Trophoblast cell (in vitro differentiated cells and primary cell): ENCODE data around the gene LGSN.

Experiments
- DNase-seq, 2 donors: peaks; one replicate each; pipeline ENCODE4 v3.0.0-alpha.2; 2016
- H2AFZ ChIP-seq: 2 replicates; pipeline ENCODE4 v1.6.1; 2013; ENCODE audit warnings: low read length, moderate library complexity, mild to moderate bottlenecking; ENCODE audit not compliant: insufficient read depth, poor library complexity
- H2AK5ac ChIP-seq: 2 replicates; pipeline ENCODE4 v1.6.1; 2013; ENCODE audit warnings: mild to moderate bottlenecking, low read length
- H2BK120ac ChIP-seq: 2 replicates; pipeline ENCODE4 v1.6.1; 2013; ENCODE audit warnings: low read length, mild to moderate bottlenecking, moderate library complexity; ENCODE audit not compliant: insufficient read depth, poor library complexity
- H2BK12ac ChIP-seq: 2 replicates; pipeline ENCODE4 v1.6.1; 2013; ENCODE audit warnings: mild to moderate bottlenecking, low read length, moderate library complexity
- H2BK5ac ChIP-seq: 2 replicates; pipeline ENCODE4 v1.6.1; 2013; ENCODE audit warnings: low read length, low read depth, moderate library complexity, mild to moderate bottlenecking; ENCODE audit not compliant: poor library complexity
- H3K14ac ChIP-seq: 2 replicates; pipeline ENCODE4 v1.6.1; 2013; ENCODE audit warnings: mild to moderate bottlenecking, low read length
- H3K18ac ChIP-seq: 2 replicates; pipeline ENCODE4 v1.6.1; 2013; ENCODE audit warnings: mild to moderate bottlenecking, low read length
- H3K23ac ChIP-seq: 2 replicates; pipeline ENCODE4 v1.6.1; 2013; ENCODE audit warnings: low read length
- H3K27ac ChIP-seq: 2 replicates; pipeline ENCODE4 v1.5.1; 2013; ENCODE audit warnings: low read depth, mild to moderate bottlenecking, inconsistent platforms, low read length, moderate library complexity
- H3K27me3 ChIP-seq: 2 replicates; pipeline ENCODE4 v1.6.1; 2013; ENCODE audit warnings: inconsistent platforms, mild to moderate bottlenecking, low read length, moderate library complexity; ENCODE audit not compliant: insufficient read depth
- H3K36me3 ChIP-seq, 2 experiments: 1 replicate in 1 of 2; 2 replicates in 1 of 2; pipeline ENCODE4 v1.6.1; 2013; ENCODE audit warnings: low read length in 2 of 2, mild to moderate bottlenecking in 2 of 2, moderate library complexity in 1 of 2; ENCODE audit not compliant: insufficient read depth in 2 of 2, control insufficient read depth in 1 of 2
- H3K4ac ChIP-seq: 2 replicates; pipeline ENCODE4 v1.6.1; 2013; ENCODE audit warnings: low read depth, mild to moderate bottlenecking, low read length, moderate library complexity
- H3K4me1 ChIP-seq, 2 experiments: 1 replicate in 1 of 2; 2 replicates in 1 of 2; pipeline ENCODE4 v1.6.1; 2013; ENCODE audit warnings: low read length in 2 of 2, mild to moderate bottlenecking in 2 of 2, moderate library complexity in 1 of 2; ENCODE audit not compliant: insufficient read depth in 2 of 2, control insufficient read depth in 1 of 2
- H3K4me2 ChIP-seq: 2 replicates; pipeline ENCODE4 v1.6.1; 2013; ENCODE audit warnings: inconsistent platforms, mild to moderate bottlenecking, low read length, moderate library complexity
- H3K4me3 ChIP-seq: 2 replicates; pipeline ENCODE4 v1.5.1; 2013; ENCODE audit warnings: mild to moderate bottlenecking, low read depth, low read length, inconsistent platforms
- H3K79me1 ChIP-seq: one replicate; pipeline ENCODE4 v1.6.1; 2013; ENCODE audit warnings: low read length
- H3K79me2 ChIP-seq: 2 replicates; pipeline ENCODE4 v1.6.1; 2013; ENCODE audit warnings: low read length, mild to moderate bottlenecking; ENCODE audit not compliant: control insufficient read depth, insufficient read depth, poor library complexity
- H3K9ac ChIP-seq: 2 replicates; pipeline ENCODE4 v1.6.1; 2013; ENCODE audit warnings: mild to moderate bottlenecking, low read length
- H3K9me3 ChIP-seq: 2 replicates; pipeline ENCODE4 v1.6.1; 2013; ENCODE audit warnings: low read depth, mild to moderate bottlenecking, control low read depth, inconsistent platforms, low read length; ENCODE audit not compliant: insufficient read depth
- H4K12ac ChIP-seq: 2 replicates; pipeline ENCODE4 v1.6.1; 2013; ENCODE audit warnings: low read depth, mild to moderate bottlenecking, low read length, moderate library complexity
- H4K8ac ChIP-seq: 2 replicates; pipeline ENCODE4 v1.6.1; 2013; ENCODE audit warnings: low read depth, mild to moderate bottlenecking, low read length, moderate library complexity
- H4K91ac ChIP-seq: one replicate; pipeline ENCODE4 v1.6.1; 2013; ENCODE audit warnings: low read depth, mild to moderate bottlenecking, low read length, moderate library complexity
- WGBS: extraction: QIAGEN DNeasy Blood & Tissue Kit; methylation state at CpG from one replicate; pipeline ENCODE4 v1.1.7; 2013; ENCODE audit warnings: missing lambda C conversion rate; ENCODE audit not compliant: insufficient read length, insufficient coverage; ENCODE audit errors: extremely low coverage; 5-methylcytosine and 5-hydroxymethylcytosine counted together

LGSN gene

GRCh38 chr6:63349401-63349800, 29.6 kb upstream of the LGSN start:
- Histone ChIP-seq H4K12ac (no peak overlapping the region), H4K91ac (no peak overlapping the region), H4K8ac (no peak overlapping the region), H2AFZ (no peak overlapping the region), H2BK120ac (no peak overlapping the region), H3K79me1 (no peaks in the 10 kb centered on the region), H3K23ac (no peak overlapping the region), H3K4me3 (no peak overlapping the region), H3K9me3 (no peaks in the 10 kb centered on the region), H3K4me1 (peaks cover 0 to 4% of the 10 kb centered on the region in 2 experiments), H3K14ac (no peak overlapping the region), H3K9ac (no peak overlapping the region), H3K4ac (no peak overlapping the region), H3K27ac (no peak overlapping the region), H3K27me3 (no peaks in the 10 kb centered on the region), H3K4me2 (no peak overlapping the region), H3K18ac (no peak overlapping the region), H2AK5ac (no peak overlapping the region), H3K79me2 (no peaks in the 10 kb centered on the region), H2BK12ac (no peak overlapping the region), H2BK5ac (no peak overlapping the region), H3K36me3 (no peaks in the 10 kb centered on the region)
- peak; percentile 16 to 82 for DNase-seq
- WGBS: no CpG with 5 or more reads among the region's 3 CpGs

DNA sequence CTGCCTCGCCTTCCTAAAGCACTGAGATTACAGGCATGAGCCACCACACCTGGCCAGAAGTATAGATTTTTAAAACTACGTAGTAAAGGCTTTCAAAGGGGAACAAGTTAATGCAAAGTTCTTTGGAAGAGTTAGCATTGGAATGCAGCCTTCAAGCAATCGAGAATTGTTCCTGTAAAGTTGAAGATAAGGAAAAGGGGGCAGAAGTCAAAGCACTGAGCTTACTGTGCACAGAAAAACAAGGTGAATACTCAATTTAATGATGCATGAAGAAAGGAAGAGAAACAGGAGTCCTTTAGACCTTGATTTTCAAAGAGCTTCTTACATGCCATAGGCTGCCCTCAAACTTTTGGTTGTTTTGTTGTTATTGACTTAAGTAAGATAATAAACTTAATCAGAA, 29.1 kb upstream of the LGSN start:
- no peak overlapping the region for H4K91ac ChIP-seq
- no peaks in the 10 kb centered on the region for H3K27me3 ChIP-seq
- H2AFZ ChIP-seq: no peak overlapping the region
- no peaks in the 10 kb centered on the region for H3K79me1 ChIP-seq
- peaks cover 0 to 4% of the 10 kb centered on the region in 2 experiments for H3K4me1 ChIP-seq
- no peak overlapping the region for H3K14ac ChIP-seq
- no peak overlapping the region for H2BK5ac ChIP-seq
- no CpG with 5 or more reads among the region's 3 CpGs for WGBS
- no peak overlapping the region for H2BK12ac ChIP-seq
- no peak overlapping the region for H2AK5ac ChIP-seq
- H3K9me3 ChIP-seq: no peaks in the 10 kb centered on the region
- DNase-seq: peak; percentile 25 to 74
- no peak overlapping the region for H4K8ac ChIP-seq
- no peak overlapping the region for H3K18ac ChIP-seq
- H3K23ac ChIP-seq: no peak overlapping the region
- no peaks in the 10 kb centered on the region for H3K36me3 ChIP-seq
- H3K4me2 ChIP-seq: no peak overlapping the region
- H4K12ac ChIP-seq: no peak overlapping the region
- no peak overlapping the region for H3K4me3 ChIP-seq
- H3K27ac ChIP-seq: no peak overlapping the region
- no peak overlapping the region for H2BK120ac ChIP-seq
- H3K4ac ChIP-seq: no peak overlapping the region
- no peak overlapping the region for H3K9ac ChIP-seq
- H3K79me2 ChIP-seq: no peaks in the 10 kb centered on the region

- Histone ChIP-seq H3K9ac (no peak overlapping the region), H3K4ac (no peak overlapping the region), H3K27me3 (no peaks in the 10 kb centered on the region), H2BK12ac (no peak overlapping the region), H3K14ac (no peak overlapping the region), H3K9me3 (no peaks in the 10 kb centered on the region), H2AK5ac (no peak overlapping the region), H2BK5ac (no peak overlapping the region), H3K23ac (no peak overlapping the region), H2AFZ (no peak overlapping the region), H4K12ac (no peak overlapping the region), H2BK120ac (no peak overlapping the region), H3K4me1 (peaks cover 0 to 4% of the 10 kb centered on the region in 2 experiments), H3K79me2 (no peaks in the 10 kb centered on the region), H3K36me3 (no peaks in the 10 kb centered on the region), H3K27ac (no peak overlapping the region), H4K91ac (no peak overlapping the region), H3K18ac (no peak overlapping the region), H3K79me1 (no peaks in the 10 kb centered on the region), H3K4me2 (no peak overlapping the region), H4K8ac (no peak overlapping the region), H3K4me3 (no peak overlapping the region)
- no CpG with 5 or more reads among the region's 2 CpGs for WGBS
- peak; percentile 40 to 88 for DNase-seq
Measured at GRCh38 chr6:63347599-63347998, 27.8 kb upstream of the LGSN start.

- H3K23ac ChIP-seq: no peak overlapping the region
- H3K4me3 ChIP-seq: no peak overlapping the region
- no peak overlapping the region for H4K8ac ChIP-seq
- no peaks in the 10 kb centered on the region for H3K27me3 ChIP-seq
- H3K14ac ChIP-seq: no peak overlapping the region
- no peaks in the 10 kb centered on the region for H3K79me2 ChIP-seq
- no peak overlapping the region for H2AFZ ChIP-seq
- no peak overlapping the region for H4K91ac ChIP-seq
- no peaks in the 10 kb centered on the region for H3K79me1 ChIP-seq
- H2BK5ac ChIP-seq: no peak overlapping the region
- H3K18ac ChIP-seq: no peak overlapping the region
- H2AK5ac ChIP-seq: no peak overlapping the region
- H4K12ac ChIP-seq: no peak overlapping the region
- H3K4me1 ChIP-seq: peaks cover 0 to 4% of the 10 kb centered on the region in 2 experiments
- no peak overlapping the region for H3K4me2 ChIP-seq
- no peak overlapping the region for H3K4ac ChIP-seq
- no peak overlapping the region for H3K27ac ChIP-seq
- no peak for DNase-seq
- no peak overlapping the region for H3K9ac ChIP-seq
- no peak overlapping the region for H2BK120ac ChIP-seq
- WGBS: no CpG with 5 or more reads among the region's 7 CpGs
- no peaks in the 10 kb centered on the region for H3K36me3 ChIP-seq
- no peaks in the 10 kb centered on the region for H3K9me3 ChIP-seq
- H2BK12ac ChIP-seq: no peak overlapping the region
Measured at GRCh38 chr6:63346217-63346835, 26.5 kb upstream of the LGSN start.
